Glomerular endothelial cell (primary cell): Measurements from ENCODE around the gene COL6A3. TPM values are rescaled to one million over a fixed set of nuclear protein-coding genes. Genes with fewer than 3 reads are reported as not detected.

Experiments
- DNase-seq: peaks from one replicate; pipeline ENCODE4 v3.0.0-alpha.2; 2011; ENCODE audit warnings: low read depth, low spot score; ENCODE audit errors: extremely low read depth
- total RNA-seq: library from RNA; depleted of rRNA; stranded (reverse); fragments of >200 nt; gene quantifications from 2 replicates; pipeline ENCODE4 v1.2.3, GENCODE V29; 2015

Gene COL6A3
- total RNA-seq, 1 donor from 2014 or later, result 244 TPM

GRCh38 chr2:237276716-237277490, 137.1 kb downstream of the COL6A3 start:
- no peak for DNase-seq

Other genes starting within 250 kb of the COL6A3 start
- gene MLPH, start 73.1 kb upstream of the COL6A3 start, total RNA-seq, result 22.0 and 27.2 TPM in 2 replicates
- gene PRLH, start 152.4 kb upstream of the COL6A3 start, total RNA-seq, result not detected in 2 replicates
- gene RAB17, start 176.6 kb upstream of the COL6A3 start, total RNA-seq, result 0.39 and 1.5 TPM in 2 replicates
- 150 and 184 TPM in 2 replicates for gene LRRFIP1, start 213.4 kb upstream of the COL6A3 start, total RNA-seq